HG03060 (cell line): ENCODE results near the gene INSR.

Source experiments
- ATAC-seq: cut with Tn5 transposase; IDR thresholded peaks from one replicate; pipeline ENCODE4 v1.9.1; 2021; ENCODE audit warnings: low read depth, moderate number of reproducible peaks; ENCODE audit not compliant: unreplicated experiment

INSR gene

GRCh38 chr19:7063339-7063738 lies 230.9 kb downstream of the INSR start:
- ATAC-seq: no peak
